ENCODE results near the gene SMDT1. TPM values are rescaled to one million over a fixed set of nuclear protein-coding genes. Genes with fewer than 3 reads are reported as not detected.

The SMDT1 gene, protein sequence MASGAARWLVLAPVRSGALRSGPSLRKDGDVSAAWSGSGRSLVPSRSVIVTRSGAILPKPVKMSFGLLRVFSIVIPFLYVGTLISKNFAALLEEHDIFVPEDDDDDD
- 42.2 TPM for polyA plus RNA-seq (2013, experiment 1 of 2; ENCODE audit: insufficient read length)
- 44.5 TPM for polyA plus RNA-seq (2013, experiment 2 of 2; ENCODE audit: insufficient read length)

DNA sequence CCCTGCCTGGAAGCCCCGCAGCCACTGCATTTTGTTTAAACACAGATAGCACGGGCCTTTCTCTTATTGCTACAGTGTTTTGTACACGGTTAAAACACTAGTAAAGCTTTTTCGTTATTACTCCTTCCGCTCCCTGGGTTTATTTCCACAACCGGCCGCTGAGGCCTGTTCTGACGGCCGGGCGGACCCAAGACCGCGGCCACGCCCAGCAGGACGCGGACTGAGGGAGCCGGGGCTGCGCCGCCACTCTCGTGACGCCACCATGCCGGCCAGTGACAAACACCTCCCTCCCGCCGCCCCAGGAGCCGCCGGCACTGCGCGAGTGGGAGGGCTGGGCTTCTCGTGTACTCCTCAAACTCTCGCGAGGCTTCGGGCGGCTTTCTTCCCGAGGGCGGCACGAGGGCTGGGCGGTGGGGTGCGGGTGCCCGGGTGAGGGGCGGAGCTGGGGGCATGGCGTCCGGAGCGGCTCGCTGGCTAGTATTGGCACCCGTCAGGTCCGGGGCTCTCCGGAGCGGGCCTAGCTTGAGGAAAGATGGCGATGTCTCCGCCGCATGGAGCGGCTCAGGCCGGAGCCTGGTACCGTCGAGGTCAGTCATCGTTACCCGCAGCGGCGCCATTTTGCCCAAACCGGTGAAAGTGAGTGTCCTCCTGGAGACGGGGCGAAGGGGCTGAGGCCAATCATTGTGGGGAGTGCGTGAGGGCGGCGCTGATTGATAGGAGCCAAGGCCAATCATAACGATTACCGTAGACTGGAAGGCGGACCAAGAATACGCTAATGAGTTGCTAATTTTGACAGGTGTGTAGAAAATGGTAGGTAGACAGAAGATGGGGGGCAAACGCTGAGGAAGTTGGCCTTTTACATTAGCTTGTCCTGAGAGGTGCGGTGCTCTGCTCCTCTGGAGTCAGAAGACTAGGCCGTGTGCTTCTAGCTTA, at the start of gene SMDT1:
TSS of gene SMDT1 (plus strand) at position 382 of the 933 bp plus-strand sequence. CDS start at position 451, 69 bp downstream.
- peak; percentile 99 for DNase-seq

DNA sequence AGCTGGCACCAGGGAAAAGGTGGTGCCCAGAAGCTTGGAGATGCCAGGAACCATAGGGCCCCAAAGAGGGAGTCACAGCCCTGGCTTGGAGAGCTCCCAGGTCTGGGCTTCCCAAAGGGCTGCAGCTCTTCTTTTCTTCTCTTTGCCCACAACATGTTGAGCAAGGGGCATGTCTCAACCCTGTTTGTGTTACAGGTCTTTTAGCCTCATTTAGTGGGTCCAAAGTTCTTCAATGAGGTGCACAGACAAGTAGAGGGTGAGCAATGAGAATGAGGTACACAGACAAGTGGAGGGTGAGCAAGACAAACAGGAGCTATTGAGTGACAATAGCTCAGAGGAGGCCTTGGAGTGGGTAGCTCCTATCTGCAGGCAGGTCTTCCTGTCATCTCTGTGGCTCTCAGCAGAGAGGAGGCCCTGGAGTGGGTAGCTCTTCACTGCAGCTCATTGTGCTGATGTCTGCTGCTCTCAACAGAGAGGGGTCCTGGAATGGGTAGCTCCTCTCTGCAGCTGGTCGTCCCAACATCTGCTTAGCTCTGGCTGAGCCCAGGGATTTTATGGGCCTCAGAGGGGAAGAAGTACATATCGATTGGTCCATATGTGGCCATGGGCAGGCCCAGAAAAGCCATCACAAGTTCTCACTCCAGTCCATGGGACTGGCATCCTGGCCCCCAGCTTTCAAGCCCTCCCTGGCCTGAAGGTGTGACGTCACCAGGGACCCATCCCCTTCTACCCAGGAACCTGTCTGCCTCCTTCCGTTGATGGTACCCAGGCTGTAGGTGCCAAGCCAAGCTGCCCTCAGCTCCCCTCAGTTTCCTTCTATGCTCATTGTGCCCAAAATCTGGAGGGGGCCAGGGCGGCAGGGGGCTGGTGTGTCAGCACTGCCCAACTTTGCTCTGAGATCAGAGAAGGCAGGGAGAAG, 46.0 kb upstream of the SMDT1 start:
- no peak for DNase-seq

DNA sequence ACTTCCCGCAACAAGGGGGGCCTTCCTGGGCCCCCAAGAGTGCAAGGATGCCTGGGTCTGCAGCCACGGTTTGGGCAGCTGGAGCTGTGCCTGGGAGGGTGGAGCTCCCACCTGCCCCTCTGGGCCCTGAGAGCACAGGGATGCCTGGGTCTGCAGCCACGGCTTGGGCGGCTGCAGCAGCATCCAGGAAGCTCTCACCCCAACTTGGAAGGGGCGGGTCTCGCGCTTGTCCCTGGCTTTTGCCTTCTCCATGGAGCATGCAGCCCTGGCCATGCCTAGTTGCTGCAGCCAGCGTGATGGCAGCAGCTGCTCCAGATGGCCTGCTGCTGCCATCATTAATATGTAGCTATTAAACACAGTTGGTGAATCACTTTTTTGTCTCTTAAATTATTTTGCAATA, 44.2 kb upstream of the SMDT1 start:
- DNase-seq: no peak

DNA sequence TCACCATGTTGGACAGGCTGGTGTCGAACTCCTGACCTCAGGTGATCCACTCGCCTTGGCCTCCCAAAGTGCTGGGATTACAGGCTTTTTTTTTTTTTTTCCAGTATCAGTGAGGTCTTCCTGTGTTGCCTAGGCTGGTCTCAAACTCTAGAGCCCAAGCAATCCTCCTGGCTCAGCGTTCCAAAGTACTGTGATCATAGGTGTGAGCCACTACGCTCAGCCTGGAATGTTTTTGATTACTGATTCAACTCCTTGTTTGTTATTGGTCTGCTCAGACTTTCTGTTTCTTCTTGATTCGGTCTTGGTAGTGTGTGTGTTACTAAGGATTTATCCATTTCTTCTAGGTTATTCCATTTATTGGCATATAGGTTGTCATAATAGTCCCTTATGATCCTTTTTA, 40.2 kb upstream of the SMDT1 start:
- no peak for DNase-seq

DNA sequence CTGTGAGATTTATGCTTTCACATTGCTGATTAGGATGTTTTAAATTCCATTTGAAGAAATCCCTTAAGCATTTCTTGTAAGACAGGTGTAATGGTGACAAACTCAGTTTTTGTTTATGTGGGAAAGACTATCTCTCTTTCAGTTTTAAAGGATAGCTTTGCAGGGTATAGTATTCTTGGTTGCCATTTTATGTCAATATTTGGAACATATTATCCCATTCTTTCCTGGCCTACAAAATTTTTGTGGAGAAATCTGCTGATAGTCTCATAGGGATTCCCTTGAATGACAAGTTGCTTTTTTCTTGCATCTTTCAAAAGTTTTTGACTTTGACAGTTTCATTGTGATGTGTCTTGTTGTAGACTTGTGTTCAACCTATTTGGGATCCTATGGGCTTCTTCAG, 37.7 kb upstream of the SMDT1 start:
- no peak for DNase-seq

DNA sequence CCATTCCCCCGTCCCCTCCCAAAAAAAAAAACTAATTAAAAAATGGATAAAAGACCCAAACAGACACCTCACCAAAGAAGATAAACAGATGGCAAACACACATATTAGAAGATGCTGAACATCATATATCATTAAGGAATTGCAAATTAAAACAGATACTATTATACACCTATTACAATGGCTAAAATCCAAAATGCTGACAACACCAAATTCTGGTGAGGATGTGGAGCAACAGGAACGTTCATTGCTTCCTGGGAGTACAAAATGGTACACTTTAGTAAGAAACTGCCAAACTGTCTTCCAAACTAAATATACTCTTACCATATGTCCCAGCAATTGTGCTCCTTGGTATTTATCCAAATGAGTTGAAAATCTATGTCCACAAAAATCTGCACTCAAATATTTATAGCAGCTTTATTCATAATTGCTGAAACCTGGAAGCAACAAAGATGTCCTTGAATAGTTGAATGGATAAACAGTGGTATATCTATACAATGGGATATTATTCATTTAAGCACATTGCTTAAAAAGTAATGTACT, 28.8 kb upstream of the SMDT1 start:
- no peak for DNase-seq

DNA sequence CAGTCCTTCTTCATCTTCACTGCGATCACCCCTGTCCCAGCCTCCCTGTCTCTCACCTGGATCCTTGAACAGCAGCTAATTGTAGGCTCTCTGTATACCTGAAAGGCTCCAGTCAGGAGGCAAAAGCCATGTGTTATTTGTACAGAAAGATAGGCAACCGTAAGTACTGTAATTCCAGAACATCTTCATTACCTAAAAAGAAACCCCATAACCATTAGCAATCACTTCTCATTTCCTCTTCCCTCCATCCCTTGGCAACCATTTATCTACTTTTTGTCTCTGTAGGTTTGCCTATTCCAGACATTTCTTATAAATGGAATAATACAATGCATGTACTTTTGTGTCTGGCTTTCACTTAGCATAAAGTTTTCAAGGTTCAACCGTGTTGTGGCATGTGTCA, 26.7 kb upstream of the SMDT1 start:
- DNase-seq: no peak

DNA sequence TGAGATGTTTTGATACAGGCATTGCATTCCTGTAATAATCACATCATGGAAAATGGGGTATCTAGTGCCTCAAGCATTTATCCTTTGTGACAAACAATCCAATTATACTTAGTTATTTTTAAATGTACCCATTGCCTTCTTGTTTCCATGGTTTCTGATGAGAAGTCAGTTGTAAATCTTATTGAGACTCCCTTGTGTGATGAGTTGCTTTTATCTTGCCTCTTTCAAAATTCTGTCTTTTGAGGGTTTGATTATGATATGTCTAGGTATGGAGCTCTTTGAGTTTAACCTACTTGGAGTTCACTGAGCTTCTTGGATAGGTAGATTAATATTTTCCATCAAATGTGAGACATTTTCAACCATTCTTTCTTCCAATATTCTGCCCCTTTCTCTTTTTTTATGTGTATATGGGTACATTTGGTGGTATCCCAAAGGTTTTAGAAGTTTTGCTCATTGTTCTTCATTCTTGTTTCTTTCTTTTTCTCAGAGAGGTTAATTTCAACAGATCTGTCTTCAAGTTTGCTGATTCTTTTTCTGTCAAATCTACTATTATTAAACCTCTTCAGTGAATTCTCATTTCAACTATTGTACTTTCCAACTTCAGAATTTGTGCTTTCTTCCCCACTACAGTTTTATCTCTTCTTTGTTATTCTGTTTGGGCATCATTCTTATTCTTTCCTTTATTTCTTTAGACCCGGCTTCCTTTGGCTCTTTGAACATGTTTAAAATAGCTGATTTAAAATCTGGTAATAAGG, 22.6 kb upstream of the SMDT1 start:
- DNase-seq: no peak

DNA sequence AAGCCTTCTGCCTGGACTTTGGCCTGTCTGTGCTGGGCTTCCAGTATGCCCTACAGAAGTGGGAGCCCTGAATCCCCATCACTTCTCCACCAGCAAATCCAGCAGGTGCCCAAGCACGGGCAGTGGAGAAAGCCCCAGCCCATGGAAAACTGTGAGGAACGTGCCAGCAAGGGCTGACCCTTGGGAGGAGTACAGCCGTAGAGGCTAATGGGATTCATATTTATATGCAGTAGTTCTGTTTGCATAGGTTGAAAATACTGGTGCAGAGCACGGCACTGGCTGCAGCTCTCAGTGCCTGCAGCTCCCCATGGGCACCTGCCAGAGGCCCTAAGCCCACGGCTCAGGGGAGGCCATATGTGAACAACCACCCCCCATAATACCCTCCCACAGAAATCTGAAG, 19.0 kb upstream of the SMDT1 start:
- DNase-seq: no peak

DNA sequence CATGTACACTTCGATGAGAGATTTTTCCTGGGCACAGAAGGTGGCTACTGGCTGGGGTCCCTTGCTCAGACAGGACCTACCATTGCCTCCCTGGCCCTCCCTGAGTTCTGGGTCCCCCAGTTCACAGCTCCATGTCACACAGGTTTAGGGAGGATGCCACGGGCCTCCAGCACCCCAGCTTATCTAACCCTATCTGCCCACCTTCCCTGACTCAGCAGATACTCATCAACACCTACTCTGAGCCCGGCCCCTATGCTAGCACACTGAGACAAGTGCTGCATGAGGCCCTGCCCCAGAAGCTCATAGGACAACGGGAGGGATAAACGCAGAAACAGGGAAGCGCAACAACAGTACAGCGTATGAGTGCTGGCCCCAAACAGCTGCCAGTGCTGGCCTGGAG, 18.5 kb upstream of the SMDT1 start:
- no peak for DNase-seq

DNA sequence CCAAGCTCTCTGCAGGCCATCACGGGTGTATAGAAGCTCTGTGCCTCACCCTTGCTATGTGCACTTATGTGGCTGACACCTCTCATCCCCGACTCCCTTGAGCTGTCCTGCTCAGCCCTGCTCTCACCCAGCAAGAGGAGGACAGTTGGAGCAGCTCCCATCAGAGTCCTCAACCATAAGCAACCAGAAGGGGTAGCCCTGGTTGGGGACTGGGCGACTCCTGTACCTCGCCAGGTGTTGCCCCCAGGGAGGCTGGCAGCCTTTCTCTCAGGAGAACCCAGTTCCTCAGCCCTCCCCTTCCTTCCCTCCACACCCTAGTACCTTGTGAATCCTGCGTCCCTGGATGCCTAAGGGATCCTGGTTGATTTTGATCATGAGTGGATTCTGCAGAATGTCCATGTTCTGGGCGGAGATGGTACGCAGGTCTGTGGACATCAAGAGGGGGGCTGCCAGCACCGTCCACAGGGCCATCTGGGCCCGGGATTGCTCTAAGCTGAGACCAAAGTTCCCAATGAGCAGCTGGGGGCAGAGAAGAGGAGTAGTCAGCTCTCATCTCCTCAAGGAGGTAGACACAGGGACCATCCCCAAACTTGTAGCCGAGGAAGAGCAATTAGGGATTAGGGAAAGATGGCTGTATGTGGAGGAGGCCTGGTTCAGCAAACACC, 16.9 kb upstream of the SMDT1 start:
- DNase-seq: no peak

DNA sequence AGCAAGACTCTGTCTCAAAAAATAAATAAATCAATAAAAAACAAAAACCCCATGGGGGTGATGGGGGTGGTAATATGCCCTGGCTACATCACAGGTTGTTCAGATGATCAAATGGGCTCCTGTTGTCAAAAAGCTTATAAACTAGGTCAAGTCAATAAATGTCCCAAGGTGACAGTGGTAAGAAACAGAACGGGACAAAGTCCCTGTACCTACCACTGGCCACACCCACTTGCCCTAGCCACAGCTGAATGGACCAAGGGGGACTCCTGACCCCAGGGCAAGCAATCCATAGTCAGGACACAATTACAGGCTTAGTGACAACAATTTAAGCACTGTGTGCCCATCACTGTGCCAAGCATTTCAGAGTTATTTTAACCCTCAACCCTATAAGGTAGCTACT, 14.9 kb upstream of the SMDT1 start:
- DNase-seq: no peak

DNA sequence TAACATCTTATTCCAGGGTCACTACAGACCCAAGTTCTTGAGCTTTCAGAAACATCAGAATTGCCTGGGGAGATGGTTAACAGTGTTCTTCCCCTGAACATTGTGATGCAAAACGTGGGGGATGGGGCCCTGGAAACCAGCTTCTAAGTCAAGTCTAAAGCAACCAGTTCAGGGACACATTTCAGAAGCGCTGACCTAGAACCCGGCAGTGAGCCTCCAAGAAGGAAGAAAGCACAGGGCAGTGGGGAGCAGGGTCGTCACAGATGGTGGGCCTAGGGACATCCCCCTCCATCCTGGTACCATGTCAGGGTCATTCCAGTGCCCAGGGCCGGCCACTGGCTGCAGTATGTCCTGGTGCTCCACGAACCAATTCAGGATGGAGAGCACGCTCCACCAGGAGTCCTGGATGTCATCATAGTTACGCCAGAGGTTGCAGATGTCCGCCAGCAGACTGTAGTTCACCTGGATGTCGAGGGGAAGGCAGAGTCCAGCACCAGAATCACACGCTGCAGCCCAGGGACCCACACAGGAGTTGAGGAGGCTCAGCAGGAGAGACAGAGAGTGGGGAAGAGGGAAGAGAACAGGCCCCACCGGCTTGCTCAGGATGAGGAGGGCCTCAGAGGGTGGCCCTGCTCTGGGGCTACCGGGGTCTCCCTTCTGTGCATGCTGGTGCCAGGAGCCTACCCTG, 13.9 kb upstream of the SMDT1 start:
- DNase-seq: no peak

DNA sequence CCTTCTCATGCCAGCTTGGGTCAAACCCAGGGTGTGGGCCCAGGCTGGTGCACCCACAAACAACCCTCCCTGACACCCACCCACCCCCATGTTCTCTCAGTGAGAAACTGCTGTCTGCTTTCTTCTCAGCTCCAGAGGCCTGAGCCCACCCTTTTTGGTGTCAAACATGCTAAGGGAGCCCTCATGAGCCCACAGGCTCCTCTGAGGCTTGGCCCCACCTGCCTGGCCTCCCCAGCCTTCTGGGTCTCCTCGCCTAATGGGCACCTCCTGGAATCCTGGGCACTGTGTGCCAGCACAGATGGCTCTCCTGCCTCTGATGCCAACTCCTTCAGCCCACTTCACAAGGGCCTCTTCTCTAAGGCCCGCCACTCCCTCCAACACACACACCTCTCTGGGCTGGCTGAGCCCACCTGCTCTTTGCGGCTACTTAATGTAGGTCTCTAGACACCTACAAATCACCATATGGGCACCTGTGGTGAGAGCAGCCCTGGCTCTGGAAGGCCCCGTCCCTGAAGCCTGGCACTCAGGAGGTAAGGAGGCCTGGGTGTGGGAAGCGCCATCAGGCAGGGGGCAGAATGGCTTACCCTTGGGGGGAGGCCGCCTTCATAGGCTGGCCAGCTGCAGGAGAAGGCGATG, 13.3 kb upstream of the SMDT1 start:
- DNase-seq: no peak

DNA sequence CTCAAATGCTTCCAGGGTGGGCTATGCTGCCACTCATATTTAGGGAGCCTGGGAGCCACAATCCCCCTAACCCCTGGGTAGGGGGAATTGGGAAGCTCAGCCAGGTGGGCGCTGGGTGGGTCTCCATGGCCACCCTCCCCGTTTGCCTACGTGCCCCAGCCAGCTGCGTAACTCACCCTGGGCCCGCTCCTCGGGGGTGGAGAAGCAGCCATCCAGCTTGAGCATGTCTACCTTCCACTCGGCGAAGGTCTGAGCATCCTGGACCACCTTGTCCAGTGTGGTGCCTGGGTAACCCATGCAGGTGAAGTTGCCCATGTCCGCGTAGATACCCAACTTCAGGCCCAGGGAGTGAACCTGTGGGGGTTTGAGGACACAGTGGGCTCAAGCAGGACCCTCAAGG, 12.6 kb upstream of the SMDT1 start:
- DNase-seq: no peak

DNA sequence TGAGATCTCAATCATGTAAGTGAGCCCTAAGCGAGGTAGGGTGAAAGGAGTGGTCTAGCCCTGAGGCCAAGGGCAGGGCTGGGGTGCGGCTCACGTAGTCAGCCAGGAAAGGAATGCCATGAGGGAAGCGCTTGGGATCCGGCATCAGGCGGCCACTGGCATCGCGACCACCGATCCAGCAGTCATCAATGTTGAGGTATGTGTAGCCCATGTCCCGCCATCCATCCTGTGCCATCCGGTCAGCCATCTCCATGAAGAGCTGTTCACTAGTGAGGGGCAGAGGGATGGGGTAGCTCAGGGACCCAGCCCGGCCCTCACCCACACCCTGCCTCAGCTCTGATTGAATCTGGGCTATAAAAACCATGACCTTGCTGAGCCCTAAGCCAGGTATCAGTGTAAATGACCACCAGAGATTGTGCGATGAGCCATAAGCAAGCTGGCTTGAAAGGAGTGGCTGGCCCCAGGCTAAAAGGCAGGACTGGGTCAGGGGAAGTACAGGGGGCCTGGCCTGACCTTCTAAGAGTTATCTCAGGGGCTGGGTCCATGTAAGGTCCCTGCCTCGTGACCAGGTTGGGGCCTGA, 11.7 kb upstream of the SMDT1 start:
- no peak for DNase-seq

DNA sequence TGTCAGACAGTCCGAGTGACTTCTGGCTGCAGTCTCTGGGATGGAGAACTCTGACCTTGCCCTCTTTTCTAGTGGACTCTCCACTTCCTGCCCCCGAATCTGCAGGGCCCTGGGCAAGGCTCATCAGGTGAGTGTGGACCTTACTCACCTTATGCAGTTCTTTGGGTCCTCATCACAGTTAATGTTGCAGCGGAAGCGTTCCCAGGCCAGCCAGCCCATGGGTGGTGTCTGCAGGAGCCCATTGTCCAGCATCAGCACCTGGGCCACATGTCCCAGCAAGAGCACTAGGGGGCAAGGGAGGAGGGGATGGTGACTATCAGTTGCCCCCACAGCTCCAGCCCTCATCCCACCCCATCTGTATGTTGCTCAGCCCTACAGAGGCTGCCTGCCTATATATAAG, 11.2 kb upstream of the SMDT1 start:
- no peak for DNase-seq

DNA sequence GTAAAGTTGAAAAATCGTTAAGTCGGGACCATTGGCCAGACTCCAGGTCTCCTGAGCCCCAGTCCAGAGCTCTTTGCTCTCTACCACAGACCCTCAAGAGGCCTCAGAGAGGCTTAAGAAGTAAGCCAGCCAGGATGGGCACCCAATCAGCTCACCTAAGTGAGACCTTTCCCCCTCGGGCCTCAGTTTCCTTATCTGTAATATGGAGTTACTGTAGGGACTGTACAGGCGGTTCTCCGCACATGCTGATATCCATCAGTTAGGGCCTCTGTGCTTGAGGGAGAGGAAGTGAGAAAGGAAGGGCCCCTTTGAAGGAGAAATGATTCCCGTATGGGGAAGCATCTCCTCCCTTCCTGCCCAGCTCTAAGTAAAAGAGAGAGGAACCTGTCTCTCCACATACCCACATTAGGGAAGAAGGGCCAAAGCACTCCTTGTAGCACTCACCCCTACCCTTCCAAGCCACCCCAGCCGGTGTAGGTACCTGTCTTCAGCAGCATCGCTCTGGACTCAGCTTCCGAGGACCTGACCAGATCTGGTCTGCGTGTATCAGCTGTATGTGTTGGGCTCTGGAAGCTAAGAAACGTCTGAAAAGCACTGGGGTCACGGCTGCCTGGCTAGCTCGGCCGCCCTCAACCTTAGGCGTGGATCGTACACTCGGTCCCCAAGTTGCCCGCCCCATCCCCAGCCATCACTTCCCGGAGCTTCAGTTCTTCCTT, 9.5 kb upstream of the SMDT1 start:
- no peak for DNase-seq

Measured in fibroblast of skin of scalp (primary cell).